ENCODE measurements around the gene SIX4. TPM values are rescaled to one million over a fixed set of nuclear protein-coding genes. Genes with fewer than 3 reads are reported as not detected.
"Not testable (repeated sequence)": the region's sequence is repeated elsewhere in the genome, so short reads cannot be mapped to it uniquely, and the experiment has no call there.

Gene SIX4
- total RNA-seq, 3 donors from 2014 or later = 2.6 to 16.7 (median 5.2) TPM

DNA sequence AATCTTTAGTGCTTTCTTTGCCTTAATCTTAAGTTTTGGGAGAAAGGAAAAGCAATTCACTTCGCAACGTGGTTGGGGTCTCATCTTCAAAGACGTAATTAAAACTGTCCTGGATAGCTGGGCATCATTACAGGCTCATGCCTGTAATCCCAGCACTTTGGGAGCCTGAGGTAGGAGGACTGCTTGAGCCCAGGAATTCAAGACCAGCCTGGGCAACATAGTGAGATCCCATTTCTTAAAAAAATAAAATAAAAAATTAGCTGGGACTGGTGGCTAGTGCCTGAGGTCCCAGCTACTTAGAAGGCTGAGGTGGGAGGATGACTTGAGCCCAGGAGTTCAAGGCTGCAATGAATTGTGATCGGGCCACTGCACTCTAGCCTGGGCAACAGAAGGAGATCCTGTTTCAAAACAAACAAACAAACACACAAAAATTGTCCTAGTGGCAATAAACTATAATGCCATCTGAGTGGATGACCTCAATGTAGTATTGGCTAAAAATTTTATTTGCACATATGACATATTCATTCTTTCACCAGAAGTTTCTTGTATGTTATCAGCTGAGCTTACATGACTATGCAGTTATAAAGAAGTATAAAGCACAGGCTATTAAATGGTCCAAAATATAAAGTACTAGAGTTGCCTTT is 8.8 kb upstream of the SIX4 start:
- Histone ChIP-seq H3K36me3 (no peaks in the 10 kb centered on the region), H3K9me3 (no peaks in the 10 kb centered on the region), H3K27me3 (no peaks in the 10 kb centered on the region), H3K4me3 (no peak overlapping the region), H3K27ac (no peak overlapping the region), H3K4me1 (peaks cover 3 to 13% of the 10 kb centered on the region in 2 donors)
- intact Hi-C loops (cut with DNase I; ENCODE audit: low total_unique reads) = no loop called here
- DNase-seq (ENCODE audit: low spot score in 2 of 2) = no peak
- TF ChIP-seq POLR2A (IDR thresholded peaks at IDR 0.05) (no peak), POLR2AphosphoS5 (IDR thresholded peaks at IDR 0.05) (no peak)
- TF ChIP-seq, protein P1, sequence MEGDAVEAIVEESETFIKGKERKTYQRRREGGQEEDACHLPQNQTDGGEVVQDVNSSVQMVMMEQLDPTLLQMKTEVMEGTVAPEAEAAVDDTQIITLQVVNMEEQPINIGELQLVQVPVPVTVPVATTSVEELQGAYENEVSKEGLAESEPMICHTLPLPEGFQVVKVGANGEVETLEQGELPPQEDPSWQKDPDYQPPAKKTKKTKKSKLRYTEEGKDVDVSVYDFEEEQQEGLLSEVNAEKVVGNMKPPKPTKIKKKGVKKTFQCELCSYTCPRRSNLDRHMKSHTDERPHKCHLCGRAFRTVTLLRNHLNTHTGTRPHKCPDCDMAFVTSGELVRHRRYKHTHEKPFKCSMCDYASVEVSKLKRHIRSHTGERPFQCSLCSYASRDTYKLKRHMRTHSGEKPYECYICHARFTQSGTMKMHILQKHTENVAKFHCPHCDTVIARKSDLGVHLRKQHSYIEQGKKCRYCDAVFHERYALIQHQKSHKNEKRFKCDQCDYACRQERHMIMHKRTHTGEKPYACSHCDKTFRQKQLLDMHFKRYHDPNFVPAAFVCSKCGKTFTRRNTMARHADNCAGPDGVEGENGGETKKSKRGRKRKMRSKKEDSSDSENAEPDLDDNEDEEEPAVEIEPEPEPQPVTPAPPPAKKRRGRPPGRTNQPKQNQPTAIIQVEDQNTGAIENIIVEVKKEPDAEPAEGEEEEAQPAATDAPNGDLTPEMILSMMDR (IDR thresholded peaks at IDR 0.05) = no peak

DNA sequence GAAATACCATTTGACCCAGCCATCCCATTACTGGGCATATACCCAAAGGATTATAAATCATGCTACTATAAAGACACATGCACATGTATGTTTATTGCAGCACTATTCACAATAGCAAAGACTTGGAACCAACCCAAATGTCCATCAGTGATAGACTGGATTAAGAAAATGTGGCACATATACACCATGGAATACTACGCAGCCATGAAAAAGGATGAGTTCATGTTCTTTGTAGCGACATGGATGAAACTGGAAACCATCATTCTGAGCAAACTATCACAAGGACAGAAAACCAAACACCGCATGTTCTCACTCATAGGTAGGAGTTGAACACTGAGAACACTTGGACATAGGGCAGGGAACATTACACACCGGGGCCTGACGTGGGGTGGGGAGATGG is 7.1 kb upstream of the SIX4 start:
- H3K4me3 ChIP-seq; DNase-seq (ENCODE audit: low spot score in 2 of 2); intact Hi-C loops (cut with DNase I; ENCODE audit: low total_unique reads); H3K27ac ChIP-seq; H3K27me3 ChIP-seq; H3K36me3 ChIP-seq; H3K9me3 ChIP-seq: not testable (repeated sequence)
- H3K4me1 ChIP-seq = peaks cover 3 to 10% of the 10 kb centered on the region in 2 donors

DNA sequence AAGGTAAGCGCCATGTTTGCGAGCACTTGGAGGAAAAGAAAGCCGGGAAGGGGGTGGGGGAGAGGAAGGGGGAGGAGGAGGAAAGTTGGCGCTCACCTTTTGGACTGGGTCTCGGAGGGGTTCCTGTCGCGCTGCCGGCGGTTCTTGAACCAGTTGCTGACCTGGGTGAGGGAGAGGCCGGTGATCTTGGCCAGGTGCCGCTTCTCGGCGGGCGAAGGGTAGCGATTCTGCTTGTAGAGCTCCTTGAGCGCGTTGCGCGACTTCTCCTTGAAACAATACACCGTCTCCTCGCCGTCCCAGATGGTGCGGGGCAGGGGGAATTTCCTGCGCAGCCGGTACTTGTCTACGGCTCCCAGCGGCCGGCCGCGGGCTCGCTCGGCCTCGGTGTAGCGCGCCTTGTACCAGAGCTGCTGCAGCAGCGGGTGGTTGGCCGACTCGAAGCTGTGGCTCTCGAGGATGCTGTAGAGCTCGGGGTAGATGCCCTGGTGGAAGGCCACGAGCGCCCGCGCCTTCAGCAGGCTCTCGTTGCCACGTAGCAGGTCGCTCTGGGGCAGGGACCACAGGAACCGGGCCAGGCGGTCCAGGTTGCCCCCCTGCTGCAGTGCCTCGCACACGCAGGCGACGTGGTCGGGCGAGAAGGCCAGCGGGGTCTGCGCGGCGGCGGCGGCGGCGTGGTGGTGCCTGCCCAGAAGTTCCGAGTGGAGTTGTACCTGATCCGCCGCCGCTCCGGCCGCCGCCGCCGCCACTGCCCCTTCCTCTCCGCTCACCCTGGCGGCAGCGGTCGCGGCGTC is 840 bp downstream of the SIX4 start:
- DNase-seq (ENCODE audit: low spot score in 2 of 2) = peak in 1 of 2 donors; percentile 57
- intact Hi-C loops (cut with DNase I; ENCODE audit: low total_unique reads) = no loop called here

DNA sequence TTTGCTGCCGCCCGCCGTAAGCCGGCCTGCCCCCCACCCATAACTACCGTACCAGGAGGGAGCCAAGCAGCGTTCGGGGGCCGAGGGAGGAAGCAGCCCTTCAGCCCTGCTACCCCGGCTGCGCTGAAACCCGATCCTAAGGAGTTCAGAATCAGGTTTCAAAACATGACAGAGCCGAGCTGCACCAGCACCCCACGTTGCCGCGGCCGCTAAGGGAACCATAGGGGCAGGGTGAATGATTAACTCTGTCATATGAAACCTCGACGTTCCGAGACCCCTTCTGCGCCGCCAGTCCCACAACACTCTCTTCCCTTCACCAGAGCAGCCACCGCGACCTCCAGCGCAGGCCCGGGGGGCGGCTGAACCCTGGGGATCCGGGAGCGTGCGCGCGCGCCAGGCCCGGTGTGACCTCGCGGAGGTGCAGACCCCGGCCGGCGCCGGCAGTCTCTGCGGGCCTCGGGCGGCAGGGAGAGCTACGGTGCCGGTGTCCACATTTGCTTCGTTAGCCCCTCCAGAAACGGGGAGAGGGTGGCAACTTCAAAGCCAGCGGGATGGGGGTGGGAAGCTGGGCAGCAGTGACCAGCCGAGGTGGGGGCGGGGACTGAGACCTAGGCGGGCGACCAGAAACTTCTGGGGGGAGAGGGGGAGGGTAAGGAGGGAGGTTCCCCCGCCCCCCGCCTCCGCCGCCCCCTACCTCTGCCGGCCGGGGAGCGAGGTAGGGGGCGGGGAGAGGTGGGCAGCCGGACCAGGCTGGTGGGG is 1.6 kb downstream of the SIX4 start:
- no peaks in the 10 kb centered on the region for H3K36me3 ChIP-seq
- no peaks in the 10 kb centered on the region for H3K9me3 ChIP-seq
- no peak for DNase-seq (ENCODE audit: low spot score in 2 of 2)
- H3K27ac ChIP-seq = peak overlapping the region; percentile 63 to 83
- H3K4me1 ChIP-seq = no peaks in the 10 kb centered on the region
- peak overlapping the region; percentile 65 to 93 (median 69) for H3K4me3 ChIP-seq
- TF ChIP-seq POLR2AphosphoS5 (IDR thresholded peaks at IDR 0.05) (no peak), POLR2A (IDR thresholded peaks at IDR 0.05) (no peak)
- TF ChIP-seq, protein P1 (IDR thresholded peaks at IDR 0.05) = no peak
- intact Hi-C loops (cut with DNase I; ENCODE audit: low total_unique reads) = no loop called here
- H3K27me3 ChIP-seq = peaks cover 0 to 4% of the 10 kb centered on the region in 2 donors

More for the DNA sequence above, 840 bp downstream of the SIX4 start:
- H3K36me3 ChIP-seq = no peaks in the 10 kb centered on the region
- H3K27ac ChIP-seq = peak overlapping the region; percentile 63 to 83
- peak overlapping the region; percentile 65 to 93 (median 69) for H3K4me3 ChIP-seq
- H3K9me3 ChIP-seq = no peaks in the 10 kb centered on the region
- no peaks in the 10 kb centered on the region for H3K4me1 ChIP-seq
- TF ChIP-seq POLR2A (IDR thresholded peaks at IDR 0.05) (no peak), POLR2AphosphoS5 (IDR thresholded peaks at IDR 0.05) (no peak)
- TF ChIP-seq, protein P1 (IDR thresholded peaks at IDR 0.05) = no peak
- peaks cover 0 to 4% of the 10 kb centered on the region in 2 donors for H3K27me3 ChIP-seq

DNA sequence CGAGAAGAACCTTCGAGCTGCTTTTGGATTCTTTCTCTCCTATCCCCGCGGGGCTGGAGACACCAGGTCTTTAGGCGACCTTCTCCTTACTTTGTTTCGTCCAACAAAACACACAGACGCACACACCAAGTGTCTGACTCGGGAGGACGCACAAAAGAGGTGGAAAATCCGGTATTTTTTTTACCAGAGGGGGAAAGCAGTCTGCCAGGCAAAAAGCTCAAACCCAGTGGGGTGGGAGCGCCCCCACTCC is 2.1 kb downstream of the SIX4 start:
- DNase-seq (ENCODE audit: low spot score in 2 of 2) = no peak
- TF ChIP-seq, protein P1 (IDR thresholded peaks at IDR 0.05) = no peak
- TF ChIP-seq POLR2AphosphoS5 (IDR thresholded peaks at IDR 0.05) = no peak
- no peak for TF ChIP-seq POLR2A (IDR thresholded peaks at IDR 0.05)
- Histone ChIP-seq H3K4me3 (peak overlapping the region; percentile 65 to 93 (median 69)), H3K4me1 (no peaks in the 10 kb centered on the region), H3K9me3 (no peaks in the 10 kb centered on the region), H3K36me3 (no peaks in the 10 kb centered on the region), H3K27me3 (peaks cover 0 to 4% of the 10 kb centered on the region in 2 donors), H3K27ac (no peak overlapping the region)
- intact Hi-C loops (cut with DNase I; ENCODE audit: low total_unique reads) = no loop called here

Data from breast epithelium (tissue), 4 donors.